Measurements from ENCODE around the gene GJB2. TPM values are rescaled to one million over a fixed set of nuclear protein-coding genes. Genes with fewer than 3 reads are reported as not detected.

GJB2 gene
- total and polyA plus RNA-seq, 2 of the 4 experiments (the other 2 are of a cell fraction): under 0.01 to 0.17 TPM

GRCh38 chr13:20144141-20144850 lies 48.4 kb downstream of the GJB2 start:
- H2AK9ac ChIP-seq (replicated peaks; ENCODE audit: low read depth, low read length, poor library complexity): no peak overlapping the region
- no TSS peak for BruUV-seq (replicated peaks)
- no peak overlapping the region for H3K18ac ChIP-seq (ENCODE audit: low read depth, low read length)
- in situ Hi-C loops (cut with MboI; ENCODE audit: low sequenced_read_pairs) (no loop called here), dilution Hi-C loops (cut with HindIII; ENCODE audit: low sequenced_read_pairs, unreplicated experiment) (no loop called here), intact Hi-C loops (cut with micrococcal nuclease) (no loop called here)
- H3K9me1 ChIP-seq (ENCODE audit: insufficient read depth, low read length): no peaks in the 10 kb centered on the region
- no peaks in the 10 kb centered on the region for H4K20me1 ChIP-seq (ENCODE audit: insufficient read depth, low read length)
- H2AK5ac ChIP-seq (ENCODE audit: low read depth, low read length): no peak overlapping the region
- no peak overlapping the region for H3K14ac ChIP-seq (replicated peaks; ENCODE audit: low read depth, low read length)
- H3K9me3 ChIP-seq (ENCODE audit: control insufficient read depth, insufficient read depth, low read length): no peaks in the 10 kb centered on the region
- H3K23ac ChIP-seq (ENCODE audit: low read depth, low read length): no peak overlapping the region
- H3K27me3 ChIP-seq (ENCODE audit: control insufficient read depth, insufficient read depth, low read length): peaks cover 17% of the 10 kb centered on the region
- no peak overlapping the region for H2BK120ac ChIP-seq (ENCODE audit: low read depth, low read length)
- H2BK15ac ChIP-seq (ENCODE audit: low read depth, low read length): no peak overlapping the region
- no peak overlapping the region for H3K4me2 ChIP-seq (ENCODE audit: low read depth, low read length)
- no peak overlapping the region for H4K91ac ChIP-seq (ENCODE audit: insufficient read depth, low read depth, low read length)
- H2AFZ ChIP-seq (replicated peaks; ENCODE audit: low read length, poor library complexity): peak overlapping the region; percentile 46
- H3K4me3 ChIP-seq (ENCODE audit: insufficient read depth, low read depth, low read length): no peak overlapping the region
- ChIA-PET POLR2A (ENCODE audit: unreplicated experiment) (no interaction called here), CTCF (interaction anchor here (1.4 kb wide), 1 partner anchor 13 kb away, joined by 3 read pairs; no protein-coding TSS in a partner anchor)
- H3K27ac ChIP-seq (ENCODE audit: insufficient read depth, low read length): no peak overlapping the region
- H2BK20ac ChIP-seq (ENCODE audit: low read depth, low read length): no peak overlapping the region
- H3K9ac ChIP-seq (ENCODE audit: low read depth, low read length): no peak overlapping the region
- no peak overlapping the region for H4K5ac ChIP-seq (ENCODE audit: low read depth, low read length)
- H3K56ac ChIP-seq (ENCODE audit: extremely low read depth, insufficient read depth, low read length): no peak overlapping the region
- no peak for TF ChIP-seq ELK1 (IDR thresholded peaks at IDR 0.05; ENCODE audit: borderline replicate concordance, low read depth, low read length)
- TF ChIP-seq RFX5 (IDR thresholded peaks at IDR 0.05; ENCODE audit: low read depth, low read length): no peak
- TF ChIP-seq NFE2L2 (IDR thresholded peaks at IDR 0.05; ENCODE audit: low read depth, low read length): no peak
- TF ChIP-seq RAD21 (IDR thresholded peaks at IDR 0.05; ENCODE audit: low read length): no peak
- no peak for TF ChIP-seq MAZ (IDR thresholded peaks at IDR 0.05; ENCODE audit: borderline replicate concordance, low read depth, low read length)
- no peak for TF ChIP-seq SMC3 (IDR thresholded peaks at IDR 0.05; ENCODE audit: low read depth, low read length)
- no peak for TF ChIP-seq BHLHE40 (IDR thresholded peaks at IDR 0.05; ENCODE audit: low read depth, low read length)
- TF ChIP-seq RCOR1 (IDR thresholded peaks at IDR 0.05; ENCODE audit: insufficient replicate concordance, low read length): no peak
- no peak for TF ChIP-seq FOS (IDR thresholded peaks at IDR 0.05; ENCODE audit: low read depth, low read length)
- TF ChIP-seq CHD1 (IDR thresholded peaks at IDR 0.05; ENCODE audit: low read depth, low read length): no peak
- peaks cover 2% of the 10 kb centered on the region; the same call in 1 of the 2 replicates for H3K4me1 ChIP-seq (ENCODE audit: control insufficient read depth, insufficient read depth, low read length)
- WGBS, 2 experiments (ENCODE audit: extremely low coverage in 2 of 2, insufficient read length in 1 of 2): 57% methylated on average over 4 of the region's 12 CpGs; no CpG with 5 or more reads in 1 of the 2 experiments
- ATAC-seq (ENCODE audit: low read depth) (no peak), DNase-seq (no peak)
- H4K8ac ChIP-seq (ENCODE audit: low read depth in 2 of 2, low read length in 2 of 2): no peak overlapping the region
- H3K79me1 ChIP-seq (ENCODE audit: low read depth in 1 of 2, low read length in 2 of 2): no peaks in the 10 kb centered on the region
- H2BK5ac ChIP-seq (ENCODE audit: low read depth, low read length, poor library complexity, severe bottlenecking): no peak overlapping the region
- no peak overlapping the region for H3K4ac ChIP-seq (ENCODE audit: low read depth, low read length)
- peaks cover 1% of the 10 kb centered on the region; the same call in 1 of the 2 replicates for H3K36me3 ChIP-seq (ENCODE audit: control insufficient read depth, insufficient read depth, low read length)
